K562 (cell line): Measurements from ENCODE around the gene TSSK2. TPM values are rescaled to one million over a fixed set of nuclear protein-coding genes. Genes with fewer than 3 reads are reported as not detected.

Source experiments
- EWSR1 ChIP-seq: fragments of 450-650 bp; IDR thresholded peaks from 2 replicates; pipeline ENCODE4 v1.6.1; 2018; ENCODE audit warnings: borderline replicate concordance, mild to moderate bottlenecking, low read depth, moderate library complexity; ENCODE audit not compliant: partially characterized antibody
- GATAD2A ChIP-seq: fragments of 450-650 bp; IDR thresholded peaks from 2 replicates; pipeline ENCODE4 v1.6.1; 2017
- HDAC3 ChIP-seq: fragments of 450-650 bp; IDR thresholded peaks from 2 replicates; pipeline ENCODE4 v1.6.1; 2018; ENCODE audit warnings: borderline replicate concordance, mild to moderate bottlenecking, moderate library complexity; ENCODE audit not compliant: partially characterized antibody
- HNRNPL ChIP-seq: fragments of 200-400 bp; formaldehyde crosslinking; IDR thresholded peaks from 2 replicates; pipeline ENCODE4 v1.6.1; 2017; ENCODE audit warnings: low read depth, mild to moderate bottlenecking, low read length
- HSF4 ChIP-seq: fragments of 250-450 bp; sonication (Bioruptor Pico); IDR thresholded peaks from 2 replicates; pipeline ENCODE4 v2.1.2; 2022; ENCODE audit warnings: mild to moderate bottlenecking, moderate library complexity, borderline replicate concordance
- JUND ChIP-seq, 2 experiments: IDR thresholded peaks; 2 replicates in 1 of 2; 3 replicates in 1 of 2; pipeline ENCODE4 v1.6.1; 2011; ENCODE audit warnings: borderline replicate concordance in 2 of 2, low read depth in 2 of 2, low read length in 2 of 2, improper control_type of control experiment in 1 of 2, missing biosample characterization in 1 of 2, missing genetic modification characterization in 1 of 2, missing genetic modification reagents in 1 of 2
- NCOA1 ChIP-seq: fragments of 450-650 bp; IDR thresholded peaks from 2 replicates; pipeline ENCODE4 v1.6.1; 2016; ENCODE audit warnings: low read depth
- PHF8 ChIP-seq: fragments of 200-600 bp; sonication (generic); IDR thresholded peaks from 2 replicates; pipeline ENCODE4 v1.6.1; 2012; ENCODE audit warnings: mixed run types, mild to moderate bottlenecking, inconsistent platforms, low read length, moderate library complexity, borderline replicate concordance
- RAD21 ChIP-seq, 2 experiments: fragments of 250-450 bp in 1 of 2; fragments of 450-650 bp in 1 of 2; sonication (Bioruptor Pico) in 1 of 2; formaldehyde crosslinking in 1 of 2; IDR thresholded peaks in 1 of 2; conservative IDR thresholded peaks in 1 of 2; 2 replicates each; pipeline versions ENCODE4 v1.4.0 to v1.8.0; 2020 to 2022; ENCODE audit warnings: mild to moderate bottlenecking in 2 of 2, moderate library complexity in 1 of 2
- SRSF9 ChIP-seq: fragments of 200-400 bp; formaldehyde crosslinking; IDR thresholded peaks from 2 replicates; pipeline ENCODE4 v1.6.1; 2017; ENCODE audit warnings: low read depth, low read length, borderline replicate concordance
- U2AF2 ChIP-seq: fragments of 200-400 bp; formaldehyde crosslinking; optimal IDR thresholded peaks from 2 replicates; pipeline ENCODE3; 2017; ENCODE audit warnings: low read depth, mild to moderate bottlenecking, low read length
- ZFP36 ChIP-seq: fragments of 150-350 bp; IDR thresholded peaks from 2 replicates; pipeline ENCODE4 v1.6.1; 2018; ENCODE audit warnings: low read length, low read depth; ENCODE audit not compliant: partially characterized antibody
- ZNF436 ChIP-seq: fragments of 250-450, 450-650 bp; sonication (Bioruptor Pico); formaldehyde crosslinking; IDR thresholded peaks from 2 replicates; pipeline ENCODE4 v1.7.0; 2020; ENCODE audit warnings: mild to moderate bottlenecking
- ZNF445 ChIP-seq: fragments of 250-450 bp; sonication (Bioruptor Pico); IDR thresholded peaks from 2 replicates; pipeline ENCODE4 v1.4.0; 2020; ENCODE audit warnings: low read depth, mild to moderate bottlenecking, moderate library complexity
- ZNF75A ChIP-seq: fragments of 450-650 bp; formaldehyde crosslinking; IDR thresholded peaks from 2 replicates; pipeline ENCODE4 v1.4.0; 2020; ENCODE audit warnings: mild to moderate bottlenecking
- polyA plus RNA-seq, 8 experiments: library from polyadenylated mRNA; depleted of rRNA in 4 of 8; stranded (reverse) in 5 of 8; unstranded in 3 of 8; fragments of >200 nt; fragmentation: Nextera tagmentation in 2 of 8; fragmentation: Illumina TruSeq in 1 of 8; extraction: Ambion mirVana in 2 of 8; extraction: Trizol in 1 of 8; gene quantifications; 2 replicates each; pipeline versions ENCODE4 v1.2.1 to v1.2.3, GENCODE V29; 2011 to 2014; ENCODE audit warnings: inconsistent platforms in 1 of 8, missing spikeins in 1 of 8
- total RNA-seq, 7 experiments: library from RNA; depleted of rRNA in 6 of 7; stranded (reverse); fragments of >200 nt in 6 of 7; fragmentation: Illumina TruSeq in 2 of 7; extraction: Trizol in 2 of 7; gene quantifications; 2 replicates each; pipeline versions ENCODE4 v1.2.1 to v1.2.3, GENCODE V29; 2011 to 2021; ENCODE audit warnings: low replicate concordance in 1 of 7
- TF ChIP-seq, protein P1 (sequence below), 2 experiments: fragments of 450-650 bp in 1 of 2; sonication (generic) in 1 of 2; formaldehyde crosslinking in 1 of 2; IDR thresholded peaks; 2 replicates each; pipeline versions ENCODE4 v1.7.1 to v1.9.0; 2016 to 2022; ENCODE audit warnings: inconsistent platforms in 1 of 2, mild to moderate bottlenecking in 1 of 2, missing genetic modification reagents in 1 of 2
- TF ChIP-seq, protein P2 (sequence below): sonication (generic); formaldehyde crosslinking; IDR thresholded peaks from 2 replicates; pipeline ENCODE4 v1.8.0; 2022; ENCODE audit warnings: mild to moderate bottlenecking, missing genetic modification reagents

TSSK2 gene
- total and polyA plus RNA-seq, 9 of the 15 experiments (the other 6 are each of a cell fraction or from before 2014, with no cell fraction given), result 0.04 TPM; not detected in 8

DNA sequence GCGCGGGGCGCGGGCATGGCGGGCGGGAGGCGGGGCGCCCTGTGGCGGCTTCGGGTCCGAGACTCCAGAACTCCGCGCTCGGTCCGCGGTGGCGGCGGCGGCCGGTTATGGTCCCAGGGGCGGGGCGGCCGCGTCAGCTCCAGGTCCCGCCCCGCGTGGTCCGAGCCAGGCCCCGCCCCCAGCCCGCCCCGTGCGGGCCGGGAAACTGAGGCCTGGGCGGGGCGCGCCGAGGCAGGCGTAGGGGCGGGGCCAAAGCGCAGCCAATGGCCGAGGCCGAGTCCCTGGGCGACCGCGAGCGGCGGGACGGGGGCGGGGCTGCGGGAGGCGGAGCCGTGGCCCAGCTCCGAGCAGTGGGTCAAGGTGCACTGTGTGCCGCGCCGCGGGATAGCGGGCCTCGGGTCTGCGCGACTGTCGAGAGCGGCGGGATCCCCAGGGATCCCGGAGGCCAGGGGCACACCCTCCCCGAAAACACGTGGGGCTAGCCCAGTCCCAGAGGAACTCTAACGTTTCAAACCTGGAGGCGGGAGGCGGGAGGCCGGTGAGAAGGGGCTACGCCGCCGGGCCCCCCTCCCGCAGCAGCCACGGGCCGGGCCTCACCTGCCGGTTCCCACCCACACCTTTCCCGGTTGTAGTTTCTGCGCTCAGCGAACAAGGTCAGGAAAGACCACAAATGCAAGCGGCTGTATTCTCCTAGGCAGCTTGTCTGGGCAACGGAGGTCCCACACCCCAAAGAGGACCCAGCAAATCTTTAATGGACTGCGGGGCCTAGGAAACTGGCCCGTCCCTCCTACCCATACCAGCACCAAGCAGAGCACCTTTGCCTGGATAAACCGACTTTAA lies 47.8 kb downstream of the TSSK2 start, which contains the start of gene SLC25A1 (continued):
- TF ChIP-seq, protein P1, sequence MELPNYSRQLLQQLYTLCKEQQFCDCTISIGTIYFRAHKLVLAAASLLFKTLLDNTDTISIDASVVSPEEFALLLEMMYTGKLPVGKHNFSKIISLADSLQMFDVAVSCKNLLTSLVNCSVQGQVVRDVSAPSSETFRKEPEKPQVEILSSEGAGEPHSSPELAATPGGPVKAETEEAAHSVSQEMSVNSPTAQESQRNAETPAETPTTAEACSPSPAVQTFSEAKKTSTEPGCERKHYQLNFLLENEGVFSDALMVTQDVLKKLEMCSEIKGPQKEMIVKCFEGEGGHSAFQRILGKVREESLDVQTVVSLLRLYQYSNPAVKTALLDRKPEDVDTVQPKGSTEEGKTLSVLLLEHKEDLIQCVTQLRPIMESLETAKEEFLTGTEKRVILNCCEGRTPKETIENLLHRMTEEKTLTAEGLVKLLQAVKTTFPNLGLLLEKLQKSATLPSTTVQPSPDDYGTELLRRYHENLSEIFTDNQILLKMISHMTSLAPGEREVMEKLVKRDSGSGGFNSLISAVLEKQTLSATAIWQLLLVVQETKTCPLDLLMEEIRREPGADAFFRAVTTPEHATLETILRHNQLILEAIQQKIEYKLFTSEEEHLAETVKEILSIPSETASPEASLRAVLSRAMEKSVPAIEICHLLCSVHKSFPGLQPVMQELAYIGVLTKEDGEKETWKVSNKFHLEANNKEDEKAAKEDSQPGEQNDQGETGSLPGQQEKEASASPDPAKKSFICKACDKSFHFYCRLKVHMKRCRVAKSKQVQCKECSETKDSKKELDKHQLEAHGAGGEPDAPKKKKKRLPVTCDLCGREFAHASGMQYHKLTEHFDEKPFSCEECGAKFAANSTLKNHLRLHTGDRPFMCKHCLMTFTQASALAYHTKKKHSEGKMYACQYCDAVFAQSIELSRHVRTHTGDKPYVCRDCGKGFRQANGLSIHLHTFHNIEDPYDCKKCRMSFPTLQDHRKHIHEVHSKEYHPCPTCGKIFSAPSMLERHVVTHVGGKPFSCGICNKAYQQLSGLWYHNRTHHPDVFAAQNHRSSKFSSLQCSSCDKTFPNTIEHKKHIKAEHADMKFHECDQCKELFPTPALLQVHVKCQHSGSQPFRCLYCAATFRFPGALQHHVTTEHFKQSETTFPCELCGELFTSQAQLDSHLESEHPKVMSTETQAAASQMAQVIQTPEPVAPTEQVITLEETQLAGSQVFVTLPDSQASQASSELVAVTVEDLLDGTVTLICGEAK (IDR thresholded peaks at IDR 0.05), result no peak
- TF ChIP-seq, protein P1 (CRISPR knock-in tag; IDR thresholded peaks at IDR 0.05), result no peak
- TF ChIP-seq ZNF436 (CRISPR knock-in tag) (peak; percentile 2; the same call in 1 of the 2 replicates), SRSF9 (no peak), EWSR1 (no peak), PHF8 (peak; percentile 84), GATAD2A (no peak), ZNF75A (no peak), JUND (IDR thresholded peaks at IDR 0.05; ENCODE audit: borderline replicate concordance, low read depth, low read length) (peak; percentile 1; the same call in 1 of the 2 replicates), JUND (tag; IDR thresholded peaks at IDR 0.05; ENCODE audit: borderline replicate concordance, low read depth, low read length) (no peak), ZFP36 (peak; percentile 22), HNRNPL (no peak), U2AF2 (no peak), HSF4 (CRISPR knock-in tag) (no peak), ZNF445 (CRISPR knock-in tag) (no peak), HDAC3 (no peak), RAD21 (CRISPR knock-in tag; conservative IDR thresholded peaks at IDR 0.05 in 1 of 2, IDR thresholded peaks at IDR 0.05 in 1 of 2) (no peak), NCOA1 (no peak)
- TF ChIP-seq, protein P2, sequence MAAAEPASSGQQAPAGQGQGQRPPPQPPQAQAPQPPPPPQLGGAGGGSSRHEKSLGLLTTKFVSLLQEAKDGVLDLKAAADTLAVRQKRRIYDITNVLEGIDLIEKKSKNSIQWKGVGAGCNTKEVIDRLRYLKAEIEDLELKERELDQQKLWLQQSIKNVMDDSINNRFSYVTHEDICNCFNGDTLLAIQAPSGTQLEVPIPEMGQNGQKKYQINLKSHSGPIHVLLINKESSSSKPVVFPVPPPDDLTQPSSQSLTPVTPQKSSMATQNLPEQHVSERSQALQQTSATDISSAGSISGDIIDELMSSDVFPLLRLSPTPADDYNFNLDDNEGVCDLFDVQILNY (CRISPR knock-in tag), result no peak
